ENCODE results near the gene ANTXR2.
"Not testable (repeated sequence)": the region's sequence is repeated elsewhere in the genome, so short reads cannot be mapped to it uniquely, and the experiment has no call there.

The ANTXR2 gene

GRCh38 chr4:79991100-79991499 is 81.9 kb downstream of the ANTXR2 start:
- not testable (repeated sequence) for H3K4ac ChIP-seq (ENCODE audit: low read depth, low read length); H4K8ac ChIP-seq (ENCODE audit: low read depth, low read length); H3K27ac ChIP-seq (ENCODE audit: low read depth, low read length); H2BK120ac ChIP-seq (ENCODE audit: low read depth, low read length); H3K4me2 ChIP-seq (ENCODE audit: low read length); H3K9ac ChIP-seq (ENCODE audit: low read length); H3K27me3 ChIP-seq (ENCODE audit: insufficient read depth, low read length, poor library complexity); H3K36me3 ChIP-seq (ENCODE audit: control insufficient read depth, insufficient read depth, low read length); H3K4me1 ChIP-seq (ENCODE audit: control insufficient read depth, low read depth, low read length); H3K79me1 ChIP-seq (ENCODE audit: low read length); H3K18ac ChIP-seq (ENCODE audit: low read length); H2BK5ac ChIP-seq (ENCODE audit: low read length); H3K4me3 ChIP-seq (ENCODE audit: low read length); H3K23ac ChIP-seq (ENCODE audit: low read length); H2AK5ac ChIP-seq (ENCODE audit: low read length); H2BK15ac ChIP-seq (replicated peaks; ENCODE audit: low read depth); H3K79me2 ChIP-seq (ENCODE audit: control insufficient read depth, insufficient read depth, low read length); DNase-seq; H4K5ac ChIP-seq (ENCODE audit: low read length); H3K56ac ChIP-seq (ENCODE audit: low read length)
- WGBS (ENCODE audit: extremely low coverage, insufficient coverage, low lambda C conversion rate) = no CpG with 5 or more reads among the region's 2 CpGs

DNA sequence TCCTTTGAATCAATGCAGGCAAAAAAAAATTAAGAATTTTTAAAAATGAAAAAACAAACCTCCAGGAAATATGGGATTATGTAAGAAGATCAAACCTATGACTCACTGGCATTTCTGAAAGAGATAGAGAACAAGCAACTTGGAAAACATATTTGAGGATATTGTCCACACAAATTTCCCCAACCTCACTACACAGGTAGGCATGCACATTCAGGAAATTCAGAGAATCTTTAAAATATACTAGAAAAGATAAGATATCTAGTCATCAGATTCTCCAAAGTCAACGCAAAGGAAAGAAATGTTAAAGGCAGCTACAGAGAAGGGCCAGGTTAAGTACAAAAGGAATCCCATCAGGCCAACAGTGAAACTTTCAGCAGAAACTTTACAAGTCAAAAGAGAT is 85.6 kb downstream of the ANTXR2 start:
- Histone ChIP-seq H3K4me3 (ENCODE audit: low read length) (no peak overlapping the region), H3K27me3 (ENCODE audit: insufficient read depth, low read length, poor library complexity) (no peaks in the 10 kb centered on the region), H3K36me3 (ENCODE audit: control insufficient read depth, insufficient read depth, low read length) (no peaks in the 10 kb centered on the region), H3K56ac (ENCODE audit: low read length) (no peak overlapping the region), H2BK15ac (replicated peaks; ENCODE audit: low read depth) (no peak overlapping the region), H3K79me2 (ENCODE audit: control insufficient read depth, insufficient read depth, low read length) (no peaks in the 10 kb centered on the region), H2AK5ac (ENCODE audit: low read length) (no peak overlapping the region), H3K27ac (ENCODE audit: low read depth, low read length) (no peak overlapping the region), H2BK5ac (ENCODE audit: low read length) (no peak overlapping the region), H2BK120ac (ENCODE audit: low read depth, low read length) (no peak overlapping the region), H3K9ac (ENCODE audit: low read length) (no peak overlapping the region), H3K4me2 (ENCODE audit: low read length) (no peak overlapping the region), H3K18ac (ENCODE audit: low read length) (no peak overlapping the region), H3K79me1 (ENCODE audit: low read length) (no peaks in the 10 kb centered on the region), H3K4ac (ENCODE audit: low read depth, low read length) (no peak overlapping the region), H4K8ac (ENCODE audit: low read depth, low read length) (no peak overlapping the region), H4K5ac (ENCODE audit: low read length) (no peak overlapping the region), H3K4me1 (ENCODE audit: control insufficient read depth, low read depth, low read length) (no peaks in the 10 kb centered on the region), H3K23ac (ENCODE audit: low read length) (no peak overlapping the region)
- DNase-seq = no peak
- WGBS (ENCODE audit: extremely low coverage, insufficient coverage, low lambda C conversion rate) = no CpG with 5 or more reads among the region's 1 CpG

- H3K27me3 ChIP-seq (ENCODE audit: insufficient read depth, low read length, poor library complexity) = no peaks in the 10 kb centered on the region
- H3K79me1 ChIP-seq (ENCODE audit: low read length) = no peaks in the 10 kb centered on the region
- H3K36me3 ChIP-seq (ENCODE audit: control insufficient read depth, insufficient read depth, low read length) = no peaks in the 10 kb centered on the region
- H2BK120ac ChIP-seq (ENCODE audit: low read depth, low read length) = no peak overlapping the region
- no peak overlapping the region for H3K56ac ChIP-seq (ENCODE audit: low read length)
- H3K4ac ChIP-seq (ENCODE audit: low read depth, low read length) = no peak overlapping the region
- no peak overlapping the region for H3K9ac ChIP-seq (ENCODE audit: low read length)
- no peak overlapping the region for H3K27ac ChIP-seq (ENCODE audit: low read depth, low read length)
- no peaks in the 10 kb centered on the region for H3K79me2 ChIP-seq (ENCODE audit: control insufficient read depth, insufficient read depth, low read length)
- H4K5ac ChIP-seq (ENCODE audit: low read length) = no peak overlapping the region
- H2AK5ac ChIP-seq (ENCODE audit: low read length) = no peak overlapping the region
- no peaks in the 10 kb centered on the region for H3K4me1 ChIP-seq (ENCODE audit: control insufficient read depth, low read depth, low read length)
- H3K18ac ChIP-seq (ENCODE audit: low read length) = no peak overlapping the region
- no peak overlapping the region for H2BK15ac ChIP-seq (replicated peaks; ENCODE audit: low read depth)
- no peak overlapping the region for H3K23ac ChIP-seq (ENCODE audit: low read length)
- no peak overlapping the region for H3K4me2 ChIP-seq (ENCODE audit: low read length)
- DNase-seq = no peak
- no peak overlapping the region for H4K8ac ChIP-seq (ENCODE audit: low read depth, low read length)
- H2BK5ac ChIP-seq (ENCODE audit: low read length) = no peak overlapping the region
- H3K4me3 ChIP-seq (ENCODE audit: low read length) = no peak overlapping the region
- no CpG with 5 or more reads among the region's 4 CpGs for WGBS (ENCODE audit: extremely low coverage, insufficient coverage, low lambda C conversion rate)
These were observed 89.6 kb downstream of the ANTXR2 start for GRCh38 chr4:79983431-79983830.

DNA sequence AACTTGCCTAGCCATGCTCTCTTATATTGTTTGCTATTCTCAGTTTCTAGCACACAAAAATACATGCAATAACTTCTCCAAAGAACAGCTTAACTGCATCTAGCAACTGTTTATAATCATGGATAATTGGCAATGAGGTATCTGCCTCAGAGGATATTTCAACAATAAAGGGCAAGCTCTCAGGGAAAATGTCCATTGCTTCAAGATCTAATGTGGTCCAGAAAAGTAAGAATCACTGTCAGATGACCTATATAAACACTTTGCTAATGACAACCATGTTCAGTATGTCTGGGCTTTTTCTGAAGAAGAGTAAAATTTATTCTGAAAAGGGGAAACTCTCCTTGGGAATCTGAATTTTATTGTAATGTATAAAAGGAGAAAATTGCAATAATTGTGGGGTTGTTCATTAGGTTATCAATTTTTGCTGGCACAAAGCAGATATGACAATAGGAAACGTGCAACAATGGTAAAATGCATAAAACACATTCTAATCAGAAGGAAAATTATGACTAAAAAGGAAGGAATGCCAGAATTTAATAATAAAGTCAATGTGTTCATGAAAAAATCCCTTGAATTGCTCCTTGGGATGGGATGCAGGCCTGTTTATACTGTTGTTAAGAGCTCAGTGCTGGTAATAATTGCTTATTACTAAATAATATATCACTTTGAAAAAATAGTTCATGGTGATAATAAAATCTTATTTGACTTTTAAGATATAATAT is 90.3 kb downstream of the ANTXR2 start:
- H2BK120ac ChIP-seq (ENCODE audit: low read depth, low read length) = no peak overlapping the region
- H3K27me3 ChIP-seq (ENCODE audit: insufficient read depth, low read length, poor library complexity) = no peaks in the 10 kb centered on the region
- H4K8ac ChIP-seq (ENCODE audit: low read depth, low read length) = no peak overlapping the region
- no peak overlapping the region for H4K5ac ChIP-seq (ENCODE audit: low read length)
- H3K79me1 ChIP-seq (ENCODE audit: low read length) = no peaks in the 10 kb centered on the region
- H3K4me3 ChIP-seq (ENCODE audit: low read length) = no peak overlapping the region
- H3K36me3 ChIP-seq (ENCODE audit: control insufficient read depth, insufficient read depth, low read length) = no peaks in the 10 kb centered on the region
- no peak overlapping the region for H2BK15ac ChIP-seq (replicated peaks; ENCODE audit: low read depth)
- no peak overlapping the region for H2AK5ac ChIP-seq (ENCODE audit: low read length)
- H3K4ac ChIP-seq (ENCODE audit: low read depth, low read length) = no peak overlapping the region
- no peak overlapping the region for H3K9ac ChIP-seq (ENCODE audit: low read length)
- no peak overlapping the region for H3K4me2 ChIP-seq (ENCODE audit: low read length)
- H2BK5ac ChIP-seq (ENCODE audit: low read length) = no peak overlapping the region
- DNase-seq = no peak
- H3K18ac ChIP-seq (ENCODE audit: low read length) = no peak overlapping the region
- no peaks in the 10 kb centered on the region for H3K4me1 ChIP-seq (ENCODE audit: control insufficient read depth, low read depth, low read length)
- H3K56ac ChIP-seq (ENCODE audit: low read length) = no peak overlapping the region
- no peak overlapping the region for H3K23ac ChIP-seq (ENCODE audit: low read length)
- WGBS (ENCODE audit: extremely low coverage, insufficient coverage, low lambda C conversion rate) = no CpG with 5 or more reads among the region's 1 CpG
- no peak overlapping the region for H3K27ac ChIP-seq (ENCODE audit: low read depth, low read length)
- H3K79me2 ChIP-seq (ENCODE audit: control insufficient read depth, insufficient read depth, low read length) = no peaks in the 10 kb centered on the region

GRCh38 chr4:79980448-79980847 is 92.6 kb downstream of the ANTXR2 start:
- Histone ChIP-seq H3K4ac (ENCODE audit: low read depth, low read length) (no peak overlapping the region), H2AK5ac (ENCODE audit: low read length) (no peak overlapping the region), H3K79me1 (ENCODE audit: low read length) (no peaks in the 10 kb centered on the region), H3K56ac (ENCODE audit: low read length) (no peak overlapping the region), H3K4me2 (ENCODE audit: low read length) (no peak overlapping the region), H3K18ac (ENCODE audit: low read length) (no peak overlapping the region), H4K5ac (ENCODE audit: low read length) (no peak overlapping the region), H3K36me3 (ENCODE audit: control insufficient read depth, insufficient read depth, low read length) (no peaks in the 10 kb centered on the region), H3K27ac (ENCODE audit: low read depth, low read length) (no peak overlapping the region), H3K23ac (ENCODE audit: low read length) (no peak overlapping the region), H2BK120ac (ENCODE audit: low read depth, low read length) (no peak overlapping the region), H2BK5ac (ENCODE audit: low read length) (no peak overlapping the region), H3K4me1 (ENCODE audit: control insufficient read depth, low read depth, low read length) (no peaks in the 10 kb centered on the region), H3K27me3 (ENCODE audit: insufficient read depth, low read length, poor library complexity) (no peaks in the 10 kb centered on the region), H3K9ac (ENCODE audit: low read length) (no peak overlapping the region), H4K8ac (ENCODE audit: low read depth, low read length) (no peak overlapping the region), H2BK15ac (replicated peaks; ENCODE audit: low read depth) (no peak overlapping the region), H3K79me2 (ENCODE audit: control insufficient read depth, insufficient read depth, low read length) (no peaks in the 10 kb centered on the region), H3K4me3 (ENCODE audit: low read length) (no peak overlapping the region)
- no CpG with 5 or more reads among the region's 2 CpGs for WGBS (ENCODE audit: extremely low coverage, insufficient coverage, low lambda C conversion rate)
- DNase-seq = no peak
